Myometrial cell (primary cell): ENCODE data around the gene KRTAP10-6. TPM values are rescaled to one million over a fixed set of nuclear protein-coding genes. Genes with fewer than 3 reads are reported as not detected.

Experiments
- total RNA-seq: library from RNA; depleted of rRNA; stranded (reverse); fragments of >200 nt; gene quantifications from 2 replicates; pipeline ENCODE4 v1.2.3, GENCODE V29; 2015

KRTAP10-6 gene
- total RNA-seq: not detected in 2 replicates

GRCh38 chr21:44592446-44593311 is at the start of gene KRTAP10-6:
Gene KRTAP10-6 (minus strand): TSS chr21:44592505. CDS start chr21:44592484, 21 bp downstream.

DNA sequence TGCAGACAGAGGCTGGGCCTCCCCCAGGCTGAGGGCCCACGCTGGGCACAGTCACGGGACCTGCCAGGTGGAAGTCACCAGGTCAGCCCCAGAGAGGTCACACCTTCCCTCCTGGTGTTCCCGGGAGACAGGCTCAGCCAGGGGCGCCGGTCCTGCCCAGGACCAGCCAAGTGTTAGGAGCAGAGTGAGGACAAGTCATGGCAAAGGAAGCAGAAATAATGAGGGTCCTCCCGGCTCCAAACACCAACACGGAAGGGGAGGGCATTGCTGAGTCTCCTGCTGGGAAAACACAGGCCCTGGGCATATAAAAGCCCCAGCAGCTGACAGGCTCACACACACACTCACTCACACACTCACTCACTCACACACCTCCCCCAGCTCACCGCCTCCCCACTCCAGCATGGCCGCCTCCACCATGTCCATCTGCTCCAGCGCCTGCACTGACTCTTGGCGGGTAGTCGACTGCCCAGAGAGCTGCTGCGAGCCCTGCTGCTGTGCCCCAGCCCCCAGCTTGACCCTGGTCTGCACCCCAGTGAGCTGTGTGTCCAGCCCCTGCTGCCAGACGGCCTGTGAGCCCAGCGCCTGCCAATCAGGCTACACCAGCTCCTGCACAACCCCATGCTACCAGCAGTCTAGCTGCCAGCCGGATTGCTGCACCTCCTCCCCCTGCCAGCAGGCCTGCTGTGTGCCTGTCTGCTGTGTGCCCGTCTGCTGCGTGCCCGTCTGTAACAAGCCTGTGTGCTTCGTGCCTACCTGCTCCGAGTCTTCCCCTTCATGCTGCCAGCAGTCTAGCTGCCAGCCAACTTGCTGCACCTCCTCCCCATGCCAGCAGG is 44.9 kb upstream of the KRTAP10-6 start, which contains the start of gene KRTAP10-10:
Gene KRTAP10-10 (plus strand): TSS at position 339 of the 833 bp plus-strand sequence. CDS start 62 bp downstream, at position 401.

DNA sequence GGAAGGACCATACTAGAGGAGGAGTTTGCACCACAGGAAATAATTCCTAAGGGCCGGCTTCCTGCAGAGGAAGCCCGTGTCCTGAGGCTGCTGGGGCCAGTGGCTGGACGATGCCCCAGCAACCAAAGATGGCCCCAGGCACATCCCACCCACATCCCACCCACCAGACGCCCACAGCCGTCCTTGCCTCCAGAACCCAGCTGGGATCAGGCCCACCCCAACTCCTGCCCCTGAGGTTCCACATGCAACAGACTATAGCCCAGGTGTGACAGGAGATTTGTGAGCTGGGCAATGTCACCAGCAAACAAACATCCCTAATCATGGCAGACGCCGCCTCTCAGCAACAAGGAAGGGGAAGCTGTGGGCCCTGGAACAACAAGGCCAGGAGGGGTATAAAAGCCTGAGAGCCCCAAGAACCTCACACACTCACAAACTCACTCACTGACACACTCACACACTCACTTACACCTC is 34.4 kb upstream of the KRTAP10-6 start, which contains the start of gene KRTAP10-9:
Gene KRTAP10-9 (plus strand): TSS at position 421 of the 471 bp plus-strand sequence. CDS start 79 bp downstream, outside the sequence.

GRCh38 chr21:44612029-44612486 is 19.8 kb upstream of the KRTAP10-6 start, which contains the start of gene KRTAP10-8:
Gene KRTAP10-8 (plus strand): TSS chr21:44612079. CDS start chr21:44612101, 22 bp downstream.

GRCh38 chr21:44600118-44600978 is 8.0 kb upstream of the KRTAP10-6 start, which contains the start of gene KRTAP10-7:
Gene KRTAP10-7 (plus strand): TSS chr21:44600597. CDS start chr21:44600622, 25 bp downstream.

DNA sequence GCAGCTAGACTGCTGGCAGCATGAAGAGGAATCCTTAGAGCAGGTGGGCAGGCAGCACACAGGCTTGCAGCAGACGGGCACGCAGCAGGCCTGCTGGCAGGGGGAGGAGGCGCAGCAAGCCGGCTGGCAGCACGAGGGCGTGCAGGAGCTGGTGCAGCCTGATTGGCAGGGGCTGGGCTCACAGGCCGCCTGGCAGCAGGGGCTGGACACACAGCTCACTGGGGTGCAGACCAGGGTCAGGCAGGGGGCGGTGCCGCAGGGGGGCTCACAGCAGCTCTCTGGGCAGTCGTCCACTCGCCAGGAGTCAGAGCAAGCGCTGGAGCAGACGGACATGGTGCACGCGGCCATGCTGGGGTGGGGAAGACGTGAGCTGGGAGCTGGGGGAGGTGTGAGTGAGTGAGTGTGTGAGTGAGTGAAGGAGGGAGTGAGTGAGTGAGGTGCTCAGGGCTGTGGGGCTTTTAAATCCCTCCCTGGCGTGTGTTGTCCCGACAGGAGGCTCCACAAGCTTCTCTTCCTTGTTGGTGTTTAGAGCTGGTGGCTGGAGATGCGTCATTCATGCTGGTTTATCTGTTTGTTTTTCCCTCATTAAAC is 12.0 kb downstream of the KRTAP10-6 start, which contains the start of gene KRTAP10-5:
Gene KRTAP10-5 (minus strand): TSS at position 374 of the 591 bp plus-strand sequence. CDS start 26 bp downstream, at position 348.

DNA sequence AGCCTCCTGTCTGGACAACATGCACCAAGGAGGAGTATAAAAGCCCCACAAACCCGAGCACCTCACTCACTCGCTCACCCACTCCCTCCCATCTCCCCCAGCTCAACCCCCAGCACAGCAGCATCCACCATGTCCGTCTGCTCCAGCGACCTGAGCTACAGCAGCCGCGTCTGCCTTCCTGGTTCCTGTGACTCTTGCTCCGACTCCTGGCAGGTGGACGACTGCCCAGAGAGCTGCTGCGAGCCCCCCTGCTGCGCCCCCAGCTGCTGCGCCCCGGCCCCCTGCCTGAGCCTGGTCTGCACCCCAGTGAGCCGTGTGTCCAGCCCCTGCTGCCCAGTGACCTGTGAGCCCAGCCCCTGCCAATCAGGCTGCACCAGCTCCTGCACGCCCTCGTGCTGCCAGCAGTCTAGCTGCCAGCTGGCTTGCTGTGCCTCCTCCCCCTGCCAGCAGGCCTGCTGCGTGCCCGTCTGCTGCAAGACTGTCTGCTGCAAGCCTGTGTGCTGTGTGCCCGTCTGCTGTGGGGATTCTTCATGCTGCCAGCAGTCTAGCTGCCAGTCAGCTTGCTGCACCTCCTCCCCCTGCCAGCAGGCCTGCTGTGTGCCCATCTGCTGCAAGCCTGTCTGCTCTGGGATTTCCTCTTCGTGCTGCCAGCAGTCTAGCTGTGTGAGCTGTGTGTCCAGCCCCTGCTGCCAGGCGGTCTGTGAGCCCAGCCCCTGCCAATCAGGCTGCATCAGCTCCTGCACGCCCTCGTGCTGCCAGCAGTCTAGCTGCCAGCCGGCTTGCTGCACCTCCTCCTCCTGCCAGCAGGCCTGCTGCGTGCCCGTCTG is 18.5 kb downstream of the KRTAP10-6 start, which contains the start of gene KRTAP10-4:
Gene KRTAP10-4 (plus strand): TSS at position 100 of the 827 bp plus-strand sequence. CDS start 30 bp downstream, at position 130.

DNA sequence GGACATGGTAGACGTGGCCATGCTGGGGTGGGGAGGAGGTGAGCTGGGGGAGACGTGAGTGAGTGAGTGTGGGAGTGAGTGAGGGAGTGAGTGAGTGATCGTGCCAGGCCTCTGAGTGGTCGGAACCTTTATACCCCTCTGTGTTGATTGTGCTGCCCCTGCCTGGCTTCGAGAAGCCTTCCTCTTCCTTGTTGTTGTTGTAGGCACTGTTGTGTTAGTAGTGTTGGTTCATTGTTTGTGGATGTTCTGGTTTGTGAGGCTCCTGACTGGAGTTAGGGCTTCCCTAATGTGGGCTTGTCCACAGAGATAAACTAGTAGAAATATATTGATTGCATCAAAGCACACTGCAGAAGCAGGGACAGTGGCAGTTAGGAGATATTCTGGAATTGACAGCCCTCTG is 33.6 kb downstream of the KRTAP10-6 start, which contains the start of gene KRTAP10-3:
Gene KRTAP10-3 (minus strand): TSS at position 101 of the 400 bp plus-strand sequence. CDS start 80 bp downstream, at position 21.

DNA sequence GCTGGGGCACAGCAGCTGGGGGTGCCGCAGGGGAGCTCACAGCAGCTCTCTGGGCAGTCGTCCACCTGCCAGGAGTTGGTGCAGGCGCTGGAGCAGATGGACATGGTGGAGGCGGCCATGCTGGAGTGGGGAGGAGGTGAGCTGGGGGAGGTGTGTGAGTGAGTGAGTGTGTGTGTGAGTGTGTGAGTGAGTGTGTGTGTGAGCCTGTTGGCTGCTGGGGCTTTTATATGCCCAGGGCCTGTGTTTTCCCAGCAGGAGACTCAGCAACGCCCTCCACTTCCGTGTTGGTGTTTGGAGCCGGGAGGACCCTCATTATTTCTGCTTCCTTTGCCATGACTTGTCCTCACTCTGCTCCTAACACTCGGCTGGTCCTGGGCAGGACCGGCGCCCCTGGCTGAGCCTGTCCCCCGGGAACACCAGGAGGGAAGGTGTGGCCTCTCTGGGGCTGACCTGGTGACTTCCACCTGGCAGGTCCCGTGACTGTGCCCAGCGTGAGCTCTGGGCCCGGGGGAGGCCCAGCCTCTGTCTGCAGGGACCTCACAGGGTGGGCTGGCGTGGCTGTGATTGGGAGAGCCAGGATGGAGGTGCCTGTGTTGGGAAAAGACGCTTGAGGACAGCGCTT is 40.9 kb downstream of the KRTAP10-6 start, which contains the start of gene KRTAP10-2:
Gene KRTAP10-2 (minus strand): TSS at position 166 of the 622 bp plus-strand sequence. CDS start 47 bp downstream, at position 119.

Other genes with a start within 250 kb of the KRTAP10-6 start
- gene TRPM2, start 238.9 kb downstream of the KRTAP10-6 start, total RNA-seq: not detected in 2 replicates
- gene LRRC3, start 137.0 kb downstream of the KRTAP10-6 start, total RNA-seq: 0.18 and 0.29 TPM in 2 replicates
- gene KRTAP10-1, start 52.3 kb downstream of the KRTAP10-6 start, total RNA-seq: not detected in 2 replicates
- gene KRTAP10-2, start 41.0 kb downstream of the KRTAP10-6 start, total RNA-seq: not detected in 2 replicates
- gene KRTAP10-3, start 33.7 kb downstream of the KRTAP10-6 start, total RNA-seq: not detected in 2 replicates
- gene KRTAP10-4, start 18.8 kb downstream of the KRTAP10-6 start, total RNA-seq: not detected in 2 replicates
- gene KRTAP10-5, start 11.9 kb downstream of the KRTAP10-6 start, total RNA-seq: not detected in 2 replicates
- gene KRTAP10-7, start 8.1 kb upstream of the KRTAP10-6 start, total RNA-seq: not detected in 2 replicates
- not detected in 2 replicates for gene KRTAP10-8, start 19.6 kb upstream of the KRTAP10-6 start, total RNA-seq
- gene KRTAP10-9, start 34.6 kb upstream of the KRTAP10-6 start, total RNA-seq: not detected in 2 replicates
- gene KRTAP10-10, start 44.9 kb upstream of the KRTAP10-6 start, total RNA-seq: not detected in 2 replicates
- gene KRTAP10-11, start 53.9 kb upstream of the KRTAP10-6 start, total RNA-seq: not detected in 2 replicates
- not detected in 2 replicates for gene KRTAP12-4, start 62.2 kb upstream of the KRTAP10-6 start, total RNA-seq
- gene KRTAP12-3, start 65.4 kb upstream of the KRTAP10-6 start, total RNA-seq: not detected in 2 replicates
- gene KRTAP12-2, start 74.4 kb upstream of the KRTAP10-6 start, total RNA-seq: not detected in 2 replicates
- gene KRTAP12-1, start 89.7 kb upstream of the KRTAP10-6 start, total RNA-seq: not detected in 2 replicates
- gene KRTAP10-12, start 104.7 kb upstream of the KRTAP10-6 start, total RNA-seq: not detected in 2 replicates
- not detected in 2 replicates for gene TSPEAR, start 119.1 kb upstream of the KRTAP10-6 start, total RNA-seq
- gene UBE2G2, start 209.3 kb upstream of the KRTAP10-6 start, total RNA-seq: 22.3 and 22.5 TPM in 2 replicates
- 85.0 and 99.4 TPM in 2 replicates for gene SUMO3, start 225.6 kb upstream of the KRTAP10-6 start, total RNA-seq